Measurements from ENCODE around the gene CD164.

The CD164 gene

DNA sequence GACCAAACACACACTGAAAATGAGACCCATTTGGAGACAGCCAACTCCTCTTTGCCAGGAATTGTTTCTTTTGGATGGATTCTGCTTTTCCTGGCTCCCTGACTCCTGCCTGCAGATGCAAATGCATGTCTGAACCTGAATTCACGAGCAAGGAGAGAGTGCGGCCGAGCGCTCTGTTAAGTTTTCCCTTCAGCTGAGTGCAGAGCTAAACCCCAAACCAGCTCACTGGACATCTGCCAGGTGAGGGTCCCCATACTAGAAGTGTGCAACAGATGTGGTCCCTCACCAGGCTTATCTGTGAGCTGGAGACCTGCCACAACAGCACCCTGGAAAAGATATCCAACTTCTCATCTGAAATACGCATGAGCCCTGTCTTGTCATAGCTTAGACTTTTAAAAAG, 59.0 kb downstream of the CD164 start:
- H3K27ac ChIP-seq: no peak overlapping the region
- TF ChIP-seq ZFX (IDR thresholded peaks at IDR 0.05; ENCODE audit: borderline replicate concordance): no peak
- TF ChIP-seq, protein P1, sequence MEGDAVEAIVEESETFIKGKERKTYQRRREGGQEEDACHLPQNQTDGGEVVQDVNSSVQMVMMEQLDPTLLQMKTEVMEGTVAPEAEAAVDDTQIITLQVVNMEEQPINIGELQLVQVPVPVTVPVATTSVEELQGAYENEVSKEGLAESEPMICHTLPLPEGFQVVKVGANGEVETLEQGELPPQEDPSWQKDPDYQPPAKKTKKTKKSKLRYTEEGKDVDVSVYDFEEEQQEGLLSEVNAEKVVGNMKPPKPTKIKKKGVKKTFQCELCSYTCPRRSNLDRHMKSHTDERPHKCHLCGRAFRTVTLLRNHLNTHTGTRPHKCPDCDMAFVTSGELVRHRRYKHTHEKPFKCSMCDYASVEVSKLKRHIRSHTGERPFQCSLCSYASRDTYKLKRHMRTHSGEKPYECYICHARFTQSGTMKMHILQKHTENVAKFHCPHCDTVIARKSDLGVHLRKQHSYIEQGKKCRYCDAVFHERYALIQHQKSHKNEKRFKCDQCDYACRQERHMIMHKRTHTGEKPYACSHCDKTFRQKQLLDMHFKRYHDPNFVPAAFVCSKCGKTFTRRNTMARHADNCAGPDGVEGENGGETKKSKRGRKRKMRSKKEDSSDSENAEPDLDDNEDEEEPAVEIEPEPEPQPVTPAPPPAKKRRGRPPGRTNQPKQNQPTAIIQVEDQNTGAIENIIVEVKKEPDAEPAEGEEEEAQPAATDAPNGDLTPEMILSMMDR (IDR thresholded peaks at IDR 0.05): no peak

DNA sequence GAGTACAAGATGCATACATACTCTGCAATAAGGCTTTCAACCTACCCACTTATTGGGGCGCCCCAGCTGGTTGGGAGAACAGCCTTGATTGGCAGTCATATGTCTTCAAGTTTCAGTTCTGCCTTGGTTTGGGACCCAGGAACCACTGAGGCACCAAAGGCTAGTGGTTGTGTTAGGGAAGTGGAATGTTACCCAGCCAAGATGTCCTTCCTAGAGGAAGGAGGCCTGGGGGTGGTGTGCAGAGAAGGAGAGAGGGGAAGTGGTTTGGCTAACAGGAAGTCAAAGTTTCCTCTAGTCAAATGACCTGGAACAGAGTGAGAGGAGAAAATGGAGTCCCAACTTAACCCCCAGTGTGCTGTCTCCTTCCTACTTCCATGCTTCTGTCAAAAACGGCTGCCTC, 59.4 kb downstream of the CD164 start:
- TF ChIP-seq, protein P1 (IDR thresholded peaks at IDR 0.05): no peak
- TF ChIP-seq ZFX (IDR thresholded peaks at IDR 0.05; ENCODE audit: borderline replicate concordance): no peak

DNA sequence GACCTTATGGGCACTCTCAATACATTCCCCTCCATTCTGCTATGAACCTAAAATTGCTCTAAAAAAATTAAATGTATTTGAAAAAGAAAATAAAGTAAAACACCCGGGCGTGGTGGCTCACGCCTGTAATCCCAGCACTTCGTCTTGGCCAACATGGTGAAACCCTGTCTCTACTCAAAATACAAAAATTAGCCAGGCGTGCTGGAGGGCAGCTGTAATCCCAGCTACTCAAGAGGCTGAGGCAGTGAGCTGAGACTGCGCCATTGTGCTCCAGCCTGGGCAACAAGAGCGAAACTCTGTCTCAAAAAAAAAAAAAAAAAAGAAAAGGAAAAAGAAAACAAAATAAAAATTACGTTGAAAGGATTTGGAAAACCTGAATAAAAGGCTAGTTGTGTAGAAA, 60.5 kb downstream of the CD164 start:
- TF ChIP-seq ZFX (IDR thresholded peaks at IDR 0.05; ENCODE audit: borderline replicate concordance): no peak
- TF ChIP-seq, protein P1 (IDR thresholded peaks at IDR 0.05): no peak
- no peak overlapping the region for H3K27ac ChIP-seq

More for the DNA sequence above, 59.4 kb downstream of the CD164 start:
- no peak overlapping the region for H3K27ac ChIP-seq

DNA sequence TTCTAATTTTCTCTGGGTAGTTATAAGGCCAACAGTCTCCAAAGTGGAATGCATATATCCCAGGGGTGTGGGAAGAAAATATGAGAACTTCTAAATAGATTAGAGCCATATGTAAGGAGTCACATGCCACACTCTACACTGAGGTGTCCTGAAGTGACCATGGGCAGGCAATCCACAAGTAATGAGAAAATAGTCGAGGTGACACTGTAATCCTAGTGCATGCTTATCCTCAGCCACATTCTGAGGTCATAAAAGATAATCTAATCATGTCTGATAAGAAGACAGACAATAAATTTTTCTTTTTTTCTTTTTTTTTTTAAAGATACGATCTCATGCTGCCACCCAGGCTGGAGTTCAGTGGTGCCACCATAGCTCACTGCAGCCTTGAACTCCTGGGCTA, 62.2 kb downstream of the CD164 start:
- TF ChIP-seq, protein P1 (IDR thresholded peaks at IDR 0.05): no peak
- no peak for TF ChIP-seq ZFX (IDR thresholded peaks at IDR 0.05; ENCODE audit: borderline replicate concordance)

DNA sequence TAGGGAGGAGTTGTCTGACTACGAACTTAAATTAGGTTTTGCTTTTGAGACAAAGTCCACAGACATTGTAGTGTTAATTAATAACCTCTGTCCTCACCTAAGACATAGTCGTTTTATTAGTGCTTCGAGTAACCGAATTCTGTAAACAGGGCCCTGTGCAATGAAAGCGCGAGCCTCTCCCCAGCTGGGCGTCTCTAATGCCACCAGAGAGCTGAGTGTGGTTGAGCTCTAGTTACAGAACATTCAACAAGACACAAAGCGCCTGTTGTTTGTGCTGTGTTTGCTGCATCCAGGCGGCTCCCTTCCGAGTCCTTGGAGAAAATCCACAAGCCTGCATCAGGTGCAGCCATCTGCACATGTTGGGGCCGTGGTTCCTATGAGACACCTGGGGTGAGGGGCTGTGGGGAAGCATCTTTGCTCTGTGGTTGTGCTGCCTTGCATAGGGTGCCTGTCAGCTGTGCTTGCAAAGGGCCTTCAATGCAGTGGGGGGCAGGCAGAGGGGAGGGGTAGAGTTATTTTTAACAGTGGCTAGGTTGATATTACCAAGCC, 63.9 kb downstream of the CD164 start:
- H3K27ac ChIP-seq: peak overlapping the region; percentile 63
- TF ChIP-seq ZFX (IDR thresholded peaks at IDR 0.05; ENCODE audit: borderline replicate concordance): no peak
- TF ChIP-seq, protein P1 (IDR thresholded peaks at IDR 0.05): no peak

More for the DNA sequence above, 62.2 kb downstream of the CD164 start:
- no peak overlapping the region for H3K27ac ChIP-seq

DNA sequence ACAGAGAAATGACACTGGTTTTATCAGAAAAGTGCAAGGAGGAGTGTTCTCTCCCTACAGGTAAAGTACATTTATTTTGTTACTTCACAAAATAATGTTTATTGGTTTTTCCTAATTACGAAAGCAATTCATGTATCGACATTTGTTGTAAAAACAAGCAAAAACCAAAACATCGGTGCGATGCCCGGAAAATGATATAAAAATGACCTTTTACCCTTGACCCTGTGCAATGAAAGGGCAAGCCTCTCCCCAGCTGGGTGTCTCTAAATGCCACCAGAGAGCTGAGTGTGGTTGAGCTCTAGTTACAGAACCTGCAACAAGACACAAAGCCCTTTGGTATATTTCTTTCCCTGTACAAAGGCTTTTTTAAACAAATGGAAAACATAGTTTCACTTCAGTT, 65.4 kb downstream of the CD164 start:
- no peak overlapping the region for H3K27ac ChIP-seq
- no peak for TF ChIP-seq ZFX (IDR thresholded peaks at IDR 0.05; ENCODE audit: borderline replicate concordance)
- TF ChIP-seq, protein P1 (IDR thresholded peaks at IDR 0.05): no peak

Data from 22Rv1 (cell line).